Skeletal muscle satellite cell (primary cell): ENCODE measurements around the gene PALLD.
"Not testable (repeated sequence)": the region's sequence is repeated elsewhere in the genome, so short reads cannot be mapped to it uniquely, and the experiment has no call there.

Experiments
- H3K27me3 ChIP-seq: 2 replicates; pipeline ENCODE4 v1.7.0; 2013; ENCODE audit warnings: low read length; ENCODE audit not compliant: control insufficient read depth, insufficient read depth
- H3K36me3 ChIP-seq: 2 replicates; pipeline ENCODE4 v1.7.0; 2013; ENCODE audit warnings: mild to moderate bottlenecking, control low read depth, low read length; ENCODE audit not compliant: insufficient read depth
- H3K4me1 ChIP-seq: 2 replicates; pipeline ENCODE4 v1.7.0; 2013; ENCODE audit warnings: low read length; ENCODE audit not compliant: control insufficient read depth, insufficient read depth
- H3K4me2 ChIP-seq: 2 replicates; pipeline ENCODE4 v1.7.0; 2013; ENCODE audit warnings: mild to moderate bottlenecking, low read length
- H3K4me3 ChIP-seq: 2 replicates; pipeline ENCODE4 v1.7.0; 2013; ENCODE audit warnings: low read length
- H3K9ac ChIP-seq: 2 replicates; pipeline ENCODE4 v1.7.0; 2013; ENCODE audit warnings: mild to moderate bottlenecking, low read depth, low read length, moderate library complexity
- H3K9me3 ChIP-seq: replicated peaks from 2 replicates; pipeline ENCODE4 v1.7.0; 2013; ENCODE audit warnings: mild to moderate bottlenecking, control low read depth, low read length

Gene PALLD

GRCh38 chr4:168701061-168701460 is 204.2 kb downstream of the PALLD start:
- no peaks in the 10 kb centered on the region for H3K9me3 ChIP-seq

GRCh38 chr4:168702581-168703087 is 205.8 kb downstream of the PALLD start:
- H3K4me1 ChIP-seq = peaks cover 11% of the 10 kb centered on the region
- not testable (repeated sequence) for H3K27me3 ChIP-seq, H3K9ac ChIP-seq, H3K4me2 ChIP-seq, H3K9me3 ChIP-seq, H3K4me3 ChIP-seq
- H3K36me3 ChIP-seq = peaks cover 26% of the 10 kb centered on the region

More at GRCh38 chr4:168701061-168701460, 204.2 kb downstream of the PALLD start:
- Histone ChIP-seq H3K27me3 (no peaks in the 10 kb centered on the region), H3K4me1 (peaks cover 3% of the 10 kb centered on the region), H3K4me3 (no peak overlapping the region), H3K36me3 (peaks cover 38% of the 10 kb centered on the region), H3K9ac (no peak overlapping the region), H3K4me2 (no peak overlapping the region)

- no peak overlapping the region for H3K4me2 ChIP-seq
- H3K4me1 ChIP-seq = peaks cover 28% of the 10 kb centered on the region
- peaks cover 24% of the 10 kb centered on the region for H3K36me3 ChIP-seq
- H3K9me3 ChIP-seq = no peaks in the 10 kb centered on the region
- no peak overlapping the region for H3K9ac ChIP-seq
- H3K27me3 ChIP-seq = no peaks in the 10 kb centered on the region
- no peak overlapping the region for H3K4me3 ChIP-seq
These were observed 208.3 kb downstream of the PALLD start for GRCh38 chr4:168705121-168705520.

DNA sequence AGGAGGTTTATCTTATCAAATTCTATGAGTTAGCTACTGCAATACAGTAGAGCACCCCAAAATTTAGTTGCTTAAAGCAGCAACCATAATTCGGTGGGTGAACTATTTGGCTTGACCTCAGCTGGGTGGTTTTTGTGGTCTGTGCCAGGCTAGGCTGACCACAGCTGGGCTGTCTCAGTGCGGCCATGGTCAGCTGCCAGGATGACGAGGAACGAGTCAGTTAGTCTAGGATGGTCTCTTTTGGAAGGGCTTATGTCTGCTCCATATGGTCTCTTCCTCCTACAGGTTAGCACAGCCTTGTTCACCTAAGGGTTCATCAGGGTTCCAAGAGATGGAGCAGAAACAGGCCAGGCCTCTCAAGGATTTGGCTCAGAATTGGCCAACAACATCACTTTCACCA is 210.4 kb downstream of the PALLD start:
- peaks cover 49% of the 10 kb centered on the region for H3K4me1 ChIP-seq
- peak overlapping the region; percentile 12 for H3K4me2 ChIP-seq
- peaks cover 17% of the 10 kb centered on the region for H3K36me3 ChIP-seq
- H3K9me3 ChIP-seq = no peaks in the 10 kb centered on the region
- no peak overlapping the region for H3K4me3 ChIP-seq
- peak overlapping the region; percentile 10 for H3K9ac ChIP-seq
- no peaks in the 10 kb centered on the region for H3K27me3 ChIP-seq

DNA sequence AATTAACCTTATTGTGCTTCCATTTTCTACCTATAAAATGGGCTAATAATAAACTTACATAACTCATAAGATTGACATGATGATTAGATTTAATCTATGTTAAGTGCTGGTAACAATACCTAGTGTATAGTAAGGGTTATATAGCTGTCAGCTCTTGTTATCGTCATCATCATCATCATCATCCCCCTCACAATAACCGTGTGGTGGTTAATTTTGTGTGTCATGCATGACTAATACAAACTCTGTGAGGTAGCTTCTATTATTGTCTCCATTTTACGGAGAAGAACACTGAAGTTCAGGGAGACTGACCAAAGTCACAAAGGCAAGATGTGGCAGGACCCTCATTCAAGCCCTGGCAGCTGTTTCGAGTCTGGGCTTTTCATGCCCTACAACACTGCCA is 211.3 kb downstream of the PALLD start:
- no peaks in the 10 kb centered on the region for H3K27me3 ChIP-seq
- H3K9ac ChIP-seq = no peak overlapping the region
- no peak overlapping the region for H3K4me3 ChIP-seq
- no peak overlapping the region for H3K4me2 ChIP-seq
- peaks cover 26% of the 10 kb centered on the region for H3K36me3 ChIP-seq
- H3K4me1 ChIP-seq = peaks cover 58% of the 10 kb centered on the region
- no peaks in the 10 kb centered on the region for H3K9me3 ChIP-seq

GRCh38 chr4:168710353-168710946 is 213.6 kb downstream of the PALLD start:
- Histone ChIP-seq H3K36me3 (peaks cover 44% of the 10 kb centered on the region), H3K27me3 (no peaks in the 10 kb centered on the region), H3K9ac (peak overlapping the region; percentile 76), H3K4me2 (peak overlapping the region; percentile 8), H3K4me3 (no peak overlapping the region), H3K4me1 (peaks cover 61% of the 10 kb centered on the region), H3K9me3 (no peaks in the 10 kb centered on the region)

- Histone ChIP-seq H3K4me2 (peak overlapping the region; percentile 41), H3K4me1 (peaks cover 68% of the 10 kb centered on the region), H3K27me3 (no peaks in the 10 kb centered on the region), H3K4me3 (peak overlapping the region; percentile 4), H3K36me3 (peaks cover 49% of the 10 kb centered on the region), H3K9ac (peak overlapping the region; percentile 76), H3K9me3 (no peaks in the 10 kb centered on the region)
These were observed 214.6 kb downstream of the PALLD start for GRCh38 chr4:168711197-168712140.

GRCh38 chr4:168712316-168712890 is 215.6 kb downstream of the PALLD start:
- Histone ChIP-seq H3K4me3 (peak overlapping the region; percentile 29), H3K9me3 (no peaks in the 10 kb centered on the region), H3K4me1 (peaks cover 69% of the 10 kb centered on the region), H3K9ac (peak overlapping the region; percentile 73), H3K27me3 (no peaks in the 10 kb centered on the region), H3K36me3 (peaks cover 49% of the 10 kb centered on the region), H3K4me2 (peak overlapping the region; percentile 41)

- Histone ChIP-seq H3K36me3 (peaks cover 46% of the 10 kb centered on the region), H3K4me1 (peaks cover 69% of the 10 kb centered on the region), H3K9me3 (no peaks in the 10 kb centered on the region), H3K9ac (peak overlapping the region; percentile 73), H3K4me3 (no peak overlapping the region), H3K4me2 (peak overlapping the region; percentile 1), H3K27me3 (no peaks in the 10 kb centered on the region)
These were observed 216.4 kb downstream of the PALLD start for GRCh38 chr4:168713253-168713652.

DNA sequence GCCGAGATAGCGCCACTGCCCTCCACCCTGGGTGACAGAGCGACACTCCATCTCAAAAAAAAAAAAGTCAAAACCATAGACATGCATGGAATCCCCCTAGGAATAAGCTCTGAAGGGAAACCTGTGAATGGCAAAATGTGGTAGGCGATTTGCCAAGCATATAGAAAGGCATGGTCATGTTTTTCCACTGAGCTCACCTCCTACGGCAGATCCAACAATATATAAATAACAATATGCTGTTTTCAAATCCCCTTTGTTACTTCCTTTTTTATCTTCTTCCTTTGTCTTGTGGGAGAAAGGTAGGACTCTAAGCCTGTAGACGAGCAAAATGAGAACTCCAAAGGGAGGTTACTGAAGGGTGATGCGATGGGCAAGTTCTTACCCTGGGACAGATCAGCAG is 219.0 kb downstream of the PALLD start:
- Histone ChIP-seq H3K9me3 (no peaks in the 10 kb centered on the region), H3K9ac (peak overlapping the region; percentile 67), H3K36me3 (peaks cover 52% of the 10 kb centered on the region), H3K27me3 (no peaks in the 10 kb centered on the region), H3K4me1 (peaks cover 53% of the 10 kb centered on the region), H3K4me2 (no peak overlapping the region), H3K4me3 (no peak overlapping the region)

- H3K4me3 ChIP-seq = peak overlapping the region; percentile 2
- H3K27me3 ChIP-seq = no peaks in the 10 kb centered on the region
- peak overlapping the region; percentile 74 for H3K9ac ChIP-seq
- H3K9me3 ChIP-seq = no peaks in the 10 kb centered on the region
- peaks cover 46% of the 10 kb centered on the region for H3K4me1 ChIP-seq
- peak overlapping the region; percentile 24 for H3K4me2 ChIP-seq
- peaks cover 56% of the 10 kb centered on the region for H3K36me3 ChIP-seq
These were observed 219.7 kb downstream of the PALLD start for GRCh38 chr4:168716406-168717129.
